Testis (tissue), 3 donors: Measurements from ENCODE around the gene LRRTM1. TPM values are rescaled to one million over a fixed set of nuclear protein-coding genes. Genes with fewer than 3 reads are reported as not detected.
A peak's percentile ranks its signal among the peaks of the same experiment; 100 is the strongest.

Source experiments
- DNase-seq: peaks from one replicate; pipeline ENCODE4 v3.0.0-alpha.2; 2019
- H3K27ac ChIP-seq, 2 donors: fragments of 200-600 bp; sonication (generic); one replicate each; pipeline ENCODE4 v1.5.1; 2019
- H3K27me3 ChIP-seq: fragments of 200-600 bp; sonication (generic); one replicate; pipeline ENCODE4 v1.5.1; 2019
- H3K36me3 ChIP-seq: fragments of 200-600 bp; sonication (generic); one replicate; pipeline ENCODE4 v1.5.1; 2017; ENCODE audit warnings: low read depth; ENCODE audit errors: missing control alignments
- H3K4me1 ChIP-seq: fragments of 200-600 bp; sonication (generic); one replicate; pipeline ENCODE4 v1.5.1; 2019
- H3K4me3 ChIP-seq, 2 donors: fragments of 200-600 bp; sonication (generic); one replicate each; pipeline ENCODE4 v1.5.1; 2017 to 2019
- H3K9me3 ChIP-seq: fragments of 200-600 bp; sonication (generic); one replicate; pipeline ENCODE4 v1.5.1; 2017
- POLR2A ChIP-seq: fragments of 450-650 bp; IDR thresholded peaks from one replicate; pipeline ENCODE4 v1.6.1; 2017; ENCODE audit warnings: antibody characterized with exemption, mild to moderate bottlenecking, moderate library complexity
- WGBS, 2 donors: methylation state at CpG; one replicate each; pipeline ENCODE4 v1.1.5; 2018; 5-methylcytosine and 5-hydroxymethylcytosine counted together
- intact Hi-C: fragments of 100-400 bp; cut with DNase I; formaldehyde crosslinking; loops from one replicate; pipeline ENCODE4 v1.15.1; 2023; ENCODE audit warnings: low total_unique reads
- polyA plus RNA-seq: library from polyadenylated mRNA; stranded (reverse); fragments of 350-450 nt; fragmentation: Illumina TruSeq; extraction: RNeasy Lipid Tissue Mini Kit (QIAGEN cat#74804); gene quantifications from one replicate; pipeline ENCODE4 v1.2.3, GENCODE V29; 2014; ENCODE audit warnings: low read depth, low replicate concordance; ENCODE audit not compliant: insufficient read depth
- total RNA-seq, 2 donors: library from RNA; depleted of rRNA; stranded (reverse); fragments of >200 nt; gene quantifications; one replicate each; pipeline ENCODE4 v1.2.3, GENCODE V29; 2016
- TF ChIP-seq, protein P1 (sequence below), 3 experiments: fragments of 450-650 bp in 2 of 3; fragments of 200-600 bp in 1 of 3; sonication (generic) in 1 of 3; IDR thresholded peaks; one replicate each; pipeline ENCODE4 v1.5.1; 2016 to 2019; ENCODE audit warnings: antibody characterized with exemption in 3 of 3, mild to moderate bottlenecking in 2 of 3, moderate library complexity in 1 of 3

Gene LRRTM1
- total and polyA plus RNA-seq, 3 donors from 2014 or later: 0.68 to 1.2 (median 1.1) TPM

DNA sequence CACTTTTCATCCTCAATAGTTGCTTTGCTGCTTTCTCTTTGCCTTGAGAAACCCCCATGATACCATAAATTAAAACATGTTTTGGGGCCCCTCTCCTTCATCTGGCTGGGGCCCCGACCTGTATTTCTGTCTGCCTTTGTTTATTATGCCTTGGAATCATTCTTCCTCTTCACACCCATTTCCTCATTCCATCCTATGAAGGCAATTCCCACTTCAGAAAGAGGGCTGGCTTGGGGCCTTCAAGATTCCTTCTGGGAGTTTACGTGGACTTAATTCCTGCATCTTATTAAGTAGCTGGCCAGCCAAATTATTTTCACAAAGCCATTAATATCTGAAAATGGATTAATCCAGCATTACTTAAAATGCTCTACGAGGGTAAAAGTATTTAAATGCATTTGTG, 6.8 kb upstream of the LRRTM1 start:
- H3K27ac ChIP-seq: no peak overlapping the region
- H3K36me3 ChIP-seq: no peaks in the 10 kb centered on the region
- TF ChIP-seq, protein P1, sequence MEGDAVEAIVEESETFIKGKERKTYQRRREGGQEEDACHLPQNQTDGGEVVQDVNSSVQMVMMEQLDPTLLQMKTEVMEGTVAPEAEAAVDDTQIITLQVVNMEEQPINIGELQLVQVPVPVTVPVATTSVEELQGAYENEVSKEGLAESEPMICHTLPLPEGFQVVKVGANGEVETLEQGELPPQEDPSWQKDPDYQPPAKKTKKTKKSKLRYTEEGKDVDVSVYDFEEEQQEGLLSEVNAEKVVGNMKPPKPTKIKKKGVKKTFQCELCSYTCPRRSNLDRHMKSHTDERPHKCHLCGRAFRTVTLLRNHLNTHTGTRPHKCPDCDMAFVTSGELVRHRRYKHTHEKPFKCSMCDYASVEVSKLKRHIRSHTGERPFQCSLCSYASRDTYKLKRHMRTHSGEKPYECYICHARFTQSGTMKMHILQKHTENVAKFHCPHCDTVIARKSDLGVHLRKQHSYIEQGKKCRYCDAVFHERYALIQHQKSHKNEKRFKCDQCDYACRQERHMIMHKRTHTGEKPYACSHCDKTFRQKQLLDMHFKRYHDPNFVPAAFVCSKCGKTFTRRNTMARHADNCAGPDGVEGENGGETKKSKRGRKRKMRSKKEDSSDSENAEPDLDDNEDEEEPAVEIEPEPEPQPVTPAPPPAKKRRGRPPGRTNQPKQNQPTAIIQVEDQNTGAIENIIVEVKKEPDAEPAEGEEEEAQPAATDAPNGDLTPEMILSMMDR (IDR thresholded peaks at IDR 0.05): no peak
- TF ChIP-seq POLR2A: no peak
- WGBS, 2 donors: 62 to 71% methylated on average over 3 of the region's 3 CpGs
- no peaks in the 10 kb centered on the region for H3K4me1 ChIP-seq
- no peak for DNase-seq
- intact Hi-C loops: no loop called here
- no peak overlapping the region for H3K4me3 ChIP-seq
- no peaks in the 10 kb centered on the region for H3K27me3 ChIP-seq
- no peaks in the 10 kb centered on the region for H3K9me3 ChIP-seq

DNA sequence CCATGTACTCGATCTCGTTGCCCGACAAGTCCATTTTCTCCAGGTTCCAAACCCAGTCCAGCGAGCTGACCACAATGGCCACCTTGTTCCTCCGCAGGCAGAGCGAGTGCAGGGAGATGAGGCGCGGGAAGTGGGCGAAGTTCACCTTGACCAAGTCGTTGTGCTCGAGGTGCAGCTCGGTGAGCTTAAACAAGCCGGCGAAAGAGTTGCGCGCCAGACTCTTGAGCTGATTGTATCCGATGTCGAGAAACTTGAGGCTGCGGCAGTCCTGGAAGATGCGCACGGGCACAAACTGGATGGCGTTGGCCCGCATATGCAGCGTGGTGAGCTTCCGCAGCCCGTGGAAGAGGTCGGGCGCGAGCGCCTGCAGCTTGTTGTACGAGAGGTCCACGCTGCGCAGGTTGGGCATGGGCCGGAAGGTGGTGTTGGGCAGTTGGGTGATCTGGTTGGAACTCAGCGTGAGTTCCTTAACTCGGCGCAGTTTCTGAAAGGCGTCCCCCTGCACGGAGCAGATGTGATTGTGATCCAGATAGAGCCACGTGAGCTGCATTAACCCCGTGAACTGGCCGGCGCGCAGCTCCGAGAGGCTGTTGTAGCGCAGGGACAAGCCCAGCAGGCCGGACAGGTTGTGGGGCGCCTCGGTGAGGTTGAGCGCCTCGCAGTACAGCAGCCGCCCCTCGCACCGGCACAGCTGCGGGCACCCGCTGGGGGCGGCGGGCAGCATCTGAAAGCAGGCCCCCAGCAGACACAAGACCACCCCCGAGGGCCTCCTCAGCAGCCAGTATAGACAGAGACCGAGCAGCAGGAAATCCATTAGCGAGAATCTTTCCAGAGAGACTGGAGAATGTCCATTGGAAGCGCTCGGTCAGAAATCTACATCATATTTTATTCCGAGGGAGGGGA, 1.3 kb downstream of the LRRTM1 start:
- Histone ChIP-seq H3K4me1 (peaks cover 3% of the 10 kb centered on the region), H3K9me3 (no peaks in the 10 kb centered on the region), H3K27ac (no peak overlapping the region), H3K27me3 (no peaks in the 10 kb centered on the region), H3K4me3 (peak overlapping the region; percentile 15 to 20), H3K36me3 (no peaks in the 10 kb centered on the region)
- DNase-seq: peak; percentile 32
- 2 to 4% methylated on average over 26 to 58 of the region's 64 CpGs for WGBS, 2 donors
- intact Hi-C loops: no loop called here
- no peak for TF ChIP-seq POLR2A
- TF ChIP-seq, protein P1 (IDR thresholded peaks at IDR 0.05): no peak

DNA sequence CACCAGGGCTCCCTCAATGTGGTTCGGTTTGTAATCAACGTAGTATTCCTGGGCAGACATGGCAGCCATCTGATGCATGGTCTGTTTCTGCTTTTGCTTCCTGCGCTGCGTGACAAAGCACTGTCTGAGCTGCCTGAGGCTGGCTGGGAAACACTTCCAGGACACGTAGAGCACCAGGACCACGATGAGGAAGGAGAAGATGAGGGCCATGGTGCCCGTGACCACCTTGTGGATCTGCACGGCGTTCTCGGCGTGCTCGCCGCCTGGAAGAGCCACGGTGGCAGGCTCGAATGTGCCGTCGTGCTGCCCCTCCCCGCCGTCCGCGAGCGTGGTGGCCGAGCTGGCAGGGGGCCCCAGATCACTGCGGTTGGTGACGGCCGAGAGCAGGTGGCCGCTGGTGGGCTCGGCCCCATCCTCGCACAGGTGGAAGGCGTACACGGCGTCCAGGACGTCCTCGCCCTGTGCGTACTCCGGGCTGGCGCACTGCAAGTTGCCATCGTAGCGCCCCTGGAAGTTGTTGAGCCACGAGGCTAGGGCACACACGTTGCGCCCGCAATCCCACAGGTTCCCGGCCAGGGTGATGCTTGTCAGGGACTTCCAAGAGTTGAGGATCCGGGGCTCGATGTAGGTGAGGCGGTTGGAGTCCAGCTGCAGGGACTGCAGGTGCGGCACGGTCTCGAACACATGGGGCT, 2.1 kb downstream of the LRRTM1 start:
- 8% methylated on average over 19 to 38 of the region's 50 CpGs for WGBS, 2 donors
- Histone ChIP-seq H3K4me3 (peak overlapping the region; percentile 15 to 20), H3K27ac (no peak overlapping the region), H3K36me3 (no peaks in the 10 kb centered on the region), H3K9me3 (no peaks in the 10 kb centered on the region), H3K4me1 (peaks cover 3% of the 10 kb centered on the region), H3K27me3 (no peaks in the 10 kb centered on the region)
- no peak for DNase-seq
- TF ChIP-seq, protein P1 (IDR thresholded peaks at IDR 0.05): no peak
- no peak for TF ChIP-seq POLR2A
- intact Hi-C loops: no loop called here

DNA sequence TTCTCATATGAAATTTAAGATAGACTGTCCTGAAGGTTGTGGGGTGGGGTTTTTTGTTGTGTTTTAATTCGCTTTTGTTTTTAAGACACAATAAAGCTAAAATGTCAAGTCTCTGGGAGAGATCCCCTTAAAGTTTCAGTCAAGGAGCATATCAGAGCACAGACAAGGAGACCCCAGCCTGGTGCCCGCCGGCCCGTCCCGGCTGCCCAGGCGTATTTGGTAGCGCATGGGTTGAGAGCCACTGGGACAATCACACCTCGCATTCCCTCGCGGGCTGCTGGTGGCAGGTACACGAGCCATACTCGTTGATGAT, 2.6 kb downstream of the LRRTM1 start:
- H3K27me3 ChIP-seq: no peaks in the 10 kb centered on the region
- TF ChIP-seq POLR2A: no peak
- TF ChIP-seq, protein P1 (IDR thresholded peaks at IDR 0.05): no peak
- no peak for DNase-seq
- H3K36me3 ChIP-seq: no peaks in the 10 kb centered on the region
- WGBS, 2 donors: 30 to 37% methylated on average over 12 of the region's 12 CpGs
- peaks cover 3% of the 10 kb centered on the region for H3K4me1 ChIP-seq
- H3K27ac ChIP-seq: no peak overlapping the region
- H3K9me3 ChIP-seq: no peaks in the 10 kb centered on the region
- intact Hi-C loops: no loop called here
- no peak overlapping the region for H3K4me3 ChIP-seq
